ENCODE results near the gene CALD1. TPM values are rescaled to one million over a fixed set of nuclear protein-coding genes. Genes with fewer than 3 reads are reported as not detected.

CALD1 gene
- total RNA-seq, 1 donor from 2014 or later = 118 TPM

DNA sequence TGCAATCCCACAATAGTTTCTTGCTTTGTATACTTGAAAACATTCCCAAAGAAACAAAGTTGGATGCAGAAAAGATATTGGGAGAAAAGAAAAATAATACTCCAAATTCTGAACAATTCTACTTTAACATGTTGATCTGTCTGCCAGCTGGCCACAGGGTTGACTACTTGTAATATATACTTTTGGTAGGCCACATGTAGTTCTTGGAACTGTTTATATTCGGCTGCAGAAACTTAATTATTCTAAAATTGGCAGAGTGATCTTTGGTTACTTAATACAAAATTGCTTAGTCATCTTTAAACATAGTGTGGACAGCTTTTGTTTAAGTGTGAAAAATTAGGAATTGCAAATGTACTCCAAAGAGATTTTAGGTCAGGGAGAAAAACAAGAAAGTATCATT is 76.0 kb downstream of the CALD1 start:
- Mint-ChIP-seq H3K27ac (no peak overlapping the region), H3K9me3 (no peaks in the 10 kb centered on the region), H3K27me3 (ENCODE audit: insufficient read depth, low read depth) (no peaks in the 10 kb centered on the region), H3K4me1 (peaks cover 11% of the 10 kb centered on the region), H3K36me3 (no peaks in the 10 kb centered on the region), H3K4me3 (no peak overlapping the region)
- Histone ChIP-seq H3K4me1 (no peaks in the 10 kb centered on the region), H3K9ac (no peak overlapping the region), H3K4me2 (no peak overlapping the region), H3K27me3 (no peaks in the 10 kb centered on the region), H3K4me3 (no peak overlapping the region), H4K20me1 (ENCODE audit: low read depth) (no peaks in the 10 kb centered on the region), H3K9me3 (ENCODE audit: low read depth) (no peaks in the 10 kb centered on the region), H2AFZ (replicated peaks) (no peak overlapping the region), H3K27ac (no peak overlapping the region), H3F3A (ENCODE audit: low read depth) (no peaks in the 10 kb centered on the region), H3K79me2 (ENCODE audit: low read depth) (no peaks in the 10 kb centered on the region), H3K36me3 (no peaks in the 10 kb centered on the region)
- DNase-seq (ENCODE audit: low spot score) = no peak
- TF ChIP-seq EZH2 (IDR thresholded peaks at IDR 0.05) (no peak), EZH2phosphoT487 (IDR thresholded peaks at IDR 0.05) (no peak)
- TF ChIP-seq, protein P1, sequence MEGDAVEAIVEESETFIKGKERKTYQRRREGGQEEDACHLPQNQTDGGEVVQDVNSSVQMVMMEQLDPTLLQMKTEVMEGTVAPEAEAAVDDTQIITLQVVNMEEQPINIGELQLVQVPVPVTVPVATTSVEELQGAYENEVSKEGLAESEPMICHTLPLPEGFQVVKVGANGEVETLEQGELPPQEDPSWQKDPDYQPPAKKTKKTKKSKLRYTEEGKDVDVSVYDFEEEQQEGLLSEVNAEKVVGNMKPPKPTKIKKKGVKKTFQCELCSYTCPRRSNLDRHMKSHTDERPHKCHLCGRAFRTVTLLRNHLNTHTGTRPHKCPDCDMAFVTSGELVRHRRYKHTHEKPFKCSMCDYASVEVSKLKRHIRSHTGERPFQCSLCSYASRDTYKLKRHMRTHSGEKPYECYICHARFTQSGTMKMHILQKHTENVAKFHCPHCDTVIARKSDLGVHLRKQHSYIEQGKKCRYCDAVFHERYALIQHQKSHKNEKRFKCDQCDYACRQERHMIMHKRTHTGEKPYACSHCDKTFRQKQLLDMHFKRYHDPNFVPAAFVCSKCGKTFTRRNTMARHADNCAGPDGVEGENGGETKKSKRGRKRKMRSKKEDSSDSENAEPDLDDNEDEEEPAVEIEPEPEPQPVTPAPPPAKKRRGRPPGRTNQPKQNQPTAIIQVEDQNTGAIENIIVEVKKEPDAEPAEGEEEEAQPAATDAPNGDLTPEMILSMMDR (IDR thresholded peaks at IDR 0.05) = no peak

DNA sequence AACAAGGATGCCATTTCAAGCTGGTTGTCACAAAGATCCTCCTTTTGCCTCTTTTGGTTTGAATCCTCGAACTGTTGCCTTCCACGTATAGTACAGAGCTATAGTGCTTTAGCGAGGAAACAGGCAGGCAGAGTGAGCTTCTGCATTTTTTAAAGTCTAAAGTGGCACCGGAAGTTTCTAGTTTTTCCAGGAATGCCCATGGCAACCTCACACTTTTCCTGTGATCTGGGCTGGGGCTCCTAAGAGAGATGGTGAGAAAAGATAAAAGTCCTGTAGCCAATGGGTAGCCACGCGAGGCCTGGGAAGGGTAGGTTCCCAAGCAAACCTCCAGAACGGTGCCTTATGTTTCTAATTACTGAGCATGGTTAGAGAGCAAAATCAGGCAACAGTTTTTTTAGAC is 76.7 kb downstream of the CALD1 start:
- Mint-ChIP-seq H3K4me3 (no peak overlapping the region), H3K27ac (peak overlapping the region; percentile 12)

DNA sequence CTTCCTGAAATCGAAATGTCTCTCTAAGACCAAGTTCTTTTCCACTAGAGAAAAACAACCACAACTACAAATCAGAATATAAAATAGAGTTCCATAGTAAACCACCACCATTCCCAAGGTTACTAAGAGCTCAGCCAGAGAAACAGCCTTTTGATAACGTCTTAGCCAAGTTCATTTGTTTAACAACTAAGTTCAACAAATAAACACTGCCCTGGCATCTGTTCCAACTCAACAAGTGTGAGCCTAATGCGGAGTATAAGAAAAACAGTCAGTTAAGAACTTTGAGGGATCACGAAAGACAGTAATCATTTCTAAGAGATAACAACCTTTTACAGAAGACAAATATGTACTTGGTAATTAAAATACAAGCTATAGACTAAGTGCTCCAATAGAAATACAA is 77.3 kb downstream of the CALD1 start:
- no peaks in the 10 kb centered on the region for H3K79me2 ChIP-seq (ENCODE audit: low read depth)
- no peak overlapping the region for H3K27ac ChIP-seq
- H3K9me3 Mint-ChIP-seq = no peaks in the 10 kb centered on the region
- H4K20me1 ChIP-seq (ENCODE audit: low read depth) = no peaks in the 10 kb centered on the region
- H3F3A ChIP-seq (ENCODE audit: low read depth) = no peaks in the 10 kb centered on the region
- no peak for DNase-seq (ENCODE audit: low spot score)
- no peak overlapping the region for H3K4me3 ChIP-seq
- H3K36me3 ChIP-seq = no peaks in the 10 kb centered on the region
- peaks cover 11% of the 10 kb centered on the region for H3K4me1 Mint-ChIP-seq
- H3K4me2 ChIP-seq = no peak overlapping the region
- no peak overlapping the region for H3K27ac Mint-ChIP-seq
- no peaks in the 10 kb centered on the region for H3K27me3 Mint-ChIP-seq (ENCODE audit: insufficient read depth, low read depth)
- H3K9me3 ChIP-seq (ENCODE audit: low read depth) = no peaks in the 10 kb centered on the region
- no peak overlapping the region for H3K9ac ChIP-seq
- H2AFZ ChIP-seq (replicated peaks) = no peak overlapping the region
- no peak overlapping the region for H3K4me3 Mint-ChIP-seq
- H3K4me1 ChIP-seq = no peaks in the 10 kb centered on the region
- no peaks in the 10 kb centered on the region for H3K27me3 ChIP-seq
- TF ChIP-seq EZH2 (IDR thresholded peaks at IDR 0.05) = no peak
- H3K36me3 Mint-ChIP-seq = no peaks in the 10 kb centered on the region

More for the DNA sequence above, 76.7 kb downstream of the CALD1 start:
- Histone ChIP-seq H3K9me3 (ENCODE audit: low read depth) (no peaks in the 10 kb centered on the region), H3K27me3 (no peaks in the 10 kb centered on the region), H3K4me2 (no peak overlapping the region), H3K79me2 (ENCODE audit: low read depth) (no peaks in the 10 kb centered on the region), H3K4me3 (no peak overlapping the region), H4K20me1 (ENCODE audit: low read depth) (no peaks in the 10 kb centered on the region), H2AFZ (replicated peaks) (no peak overlapping the region), H3F3A (ENCODE audit: low read depth) (no peaks in the 10 kb centered on the region), H3K9ac (no peak overlapping the region), H3K36me3 (no peaks in the 10 kb centered on the region), H3K4me1 (no peaks in the 10 kb centered on the region), H3K27ac (no peak overlapping the region)
- H3K27me3 Mint-ChIP-seq (ENCODE audit: insufficient read depth, low read depth) = no peaks in the 10 kb centered on the region
- TF ChIP-seq EZH2 (IDR thresholded peaks at IDR 0.05) (no peak), EZH2phosphoT487 (IDR thresholded peaks at IDR 0.05) (no peak)
- TF ChIP-seq, protein P1 (IDR thresholded peaks at IDR 0.05) = no peak
- H3K4me1 Mint-ChIP-seq = peaks cover 11% of the 10 kb centered on the region
- no peaks in the 10 kb centered on the region for H3K9me3 Mint-ChIP-seq
- H3K36me3 Mint-ChIP-seq = no peaks in the 10 kb centered on the region
- DNase-seq (ENCODE audit: low spot score) = no peak

DNA sequence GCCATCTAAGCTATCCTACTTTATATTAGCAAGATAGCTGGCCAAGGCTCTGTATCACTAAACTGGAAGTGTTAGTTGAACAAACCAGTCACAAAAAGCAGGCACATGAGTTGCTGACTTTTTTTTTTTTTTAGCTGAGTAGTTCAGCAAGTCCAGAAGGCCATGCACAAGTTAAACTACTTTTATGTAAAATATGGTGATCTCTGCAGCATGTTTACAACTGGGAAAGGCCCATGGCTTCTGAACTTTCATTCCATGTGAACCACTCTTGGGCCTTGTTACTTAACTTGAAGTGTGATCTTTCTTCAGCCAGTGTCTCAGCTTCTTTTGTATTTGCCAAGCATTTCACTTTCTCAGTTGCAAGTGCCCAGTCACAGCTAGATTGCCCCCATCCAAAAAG is 78.5 kb downstream of the CALD1 start:
- Histone ChIP-seq H3K79me2 (ENCODE audit: low read depth) (no peaks in the 10 kb centered on the region), H4K20me1 (ENCODE audit: low read depth) (no peaks in the 10 kb centered on the region), H3K9me3 (ENCODE audit: low read depth) (no peaks in the 10 kb centered on the region), H2AFZ (replicated peaks) (no peak overlapping the region), H3K4me3 (no peak overlapping the region), H3K27me3 (no peaks in the 10 kb centered on the region), H3K4me2 (no peak overlapping the region), H3F3A (ENCODE audit: low read depth) (no peaks in the 10 kb centered on the region), H3K9ac (no peak overlapping the region), H3K4me1 (no peaks in the 10 kb centered on the region), H3K27ac (no peak overlapping the region), H3K36me3 (no peaks in the 10 kb centered on the region)
- TF ChIP-seq EZH2 (IDR thresholded peaks at IDR 0.05) = no peak
- H3K36me3 Mint-ChIP-seq = no peaks in the 10 kb centered on the region
- no peak overlapping the region for H3K4me3 Mint-ChIP-seq
- no peak for DNase-seq (ENCODE audit: low spot score)
- peaks cover 11% of the 10 kb centered on the region for H3K4me1 Mint-ChIP-seq
- no peaks in the 10 kb centered on the region for H3K9me3 Mint-ChIP-seq
- H3K27me3 Mint-ChIP-seq (ENCODE audit: insufficient read depth, low read depth) = no peaks in the 10 kb centered on the region
- no peak overlapping the region for H3K27ac Mint-ChIP-seq

Data from neural progenitor cell (in vitro differentiated cells).